ENCODE results near the gene RLF.

GRCh38 chr1:40153073-40153770 is 8.0 kb upstream of the RLF start:
- peak; percentile 54 to 74 (median 61) for TF ChIP-seq CTCF (IDR thresholded peaks at IDR 0.05)
- no peak for TF ChIP-seq POLR2A (IDR thresholded peaks at IDR 0.05)
